ENCODE data around the gene VPS52. TPM values are rescaled to one million over a fixed set of nuclear protein-coding genes. Genes with fewer than 3 reads are reported as not detected.

Gene VPS52, protein sequence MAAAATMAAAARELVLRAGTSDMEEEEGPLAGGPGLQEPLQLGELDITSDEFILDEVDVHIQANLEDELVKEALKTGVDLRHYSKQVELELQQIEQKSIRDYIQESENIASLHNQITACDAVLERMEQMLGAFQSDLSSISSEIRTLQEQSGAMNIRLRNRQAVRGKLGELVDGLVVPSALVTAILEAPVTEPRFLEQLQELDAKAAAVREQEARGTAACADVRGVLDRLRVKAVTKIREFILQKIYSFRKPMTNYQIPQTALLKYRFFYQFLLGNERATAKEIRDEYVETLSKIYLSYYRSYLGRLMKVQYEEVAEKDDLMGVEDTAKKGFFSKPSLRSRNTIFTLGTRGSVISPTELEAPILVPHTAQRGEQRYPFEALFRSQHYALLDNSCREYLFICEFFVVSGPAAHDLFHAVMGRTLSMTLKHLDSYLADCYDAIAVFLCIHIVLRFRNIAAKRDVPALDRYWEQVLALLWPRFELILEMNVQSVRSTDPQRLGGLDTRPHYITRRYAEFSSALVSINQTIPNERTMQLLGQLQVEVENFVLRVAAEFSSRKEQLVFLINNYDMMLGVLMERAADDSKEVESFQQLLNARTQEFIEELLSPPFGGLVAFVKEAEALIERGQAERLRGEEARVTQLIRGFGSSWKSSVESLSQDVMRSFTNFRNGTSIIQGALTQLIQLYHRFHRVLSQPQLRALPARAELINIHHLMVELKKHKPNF
- 30.2 TPM for total RNA-seq

DNA sequence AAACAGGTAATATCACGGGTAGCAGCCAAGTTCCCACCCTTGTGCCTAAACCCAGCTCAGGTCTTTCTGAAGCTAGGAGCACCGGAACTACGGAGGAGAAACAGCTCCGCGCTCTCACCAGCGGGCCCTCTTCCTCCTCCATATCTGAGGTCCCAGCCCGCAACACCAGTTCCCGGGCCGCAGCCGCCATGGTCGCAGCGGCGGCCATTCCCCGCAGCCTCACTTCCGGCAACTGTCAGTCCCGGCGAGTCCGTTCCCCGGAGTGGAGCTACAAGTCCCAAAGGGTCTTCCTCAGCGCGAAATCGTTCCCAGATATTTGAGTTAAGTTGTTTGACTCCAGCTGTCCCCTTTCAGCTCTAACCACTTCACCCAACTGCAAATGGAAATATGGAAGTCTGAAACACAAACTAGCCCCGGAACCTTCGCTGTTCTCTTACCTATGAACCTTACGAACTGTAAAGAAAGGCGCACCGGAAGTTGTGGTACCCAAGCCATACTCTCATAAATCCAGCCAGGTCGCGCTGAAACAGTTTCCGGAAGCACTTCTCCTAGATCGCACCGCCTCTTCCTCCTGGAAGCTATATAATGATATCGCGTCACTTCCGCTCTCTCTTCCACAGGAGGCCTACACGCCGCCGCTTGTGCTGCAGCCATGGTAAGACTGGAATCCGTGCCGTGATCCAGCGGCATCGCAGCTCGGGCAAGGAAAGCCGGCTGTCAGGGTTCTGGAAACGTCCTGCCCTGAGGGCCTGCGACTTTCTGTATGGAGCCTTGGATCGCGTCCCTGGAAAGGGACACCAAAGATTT, at the start of gene VPS52, which contains the start of gene RPS18:
Gene VPS52, minus strand, starts transcription at position 409 of the 807 bp plus-strand sequence. Its CDS starts 201 bp downstream, at position 208.
Gene RPS18, plus strand, starts transcription at position 608 of the 807 bp plus-strand sequence. Its CDS starts 45 bp downstream, at position 653.
- DNase-seq (ENCODE audit: low spot score) (peak; percentile 94), ATAC-seq (peak; percentile 95)

DNA sequence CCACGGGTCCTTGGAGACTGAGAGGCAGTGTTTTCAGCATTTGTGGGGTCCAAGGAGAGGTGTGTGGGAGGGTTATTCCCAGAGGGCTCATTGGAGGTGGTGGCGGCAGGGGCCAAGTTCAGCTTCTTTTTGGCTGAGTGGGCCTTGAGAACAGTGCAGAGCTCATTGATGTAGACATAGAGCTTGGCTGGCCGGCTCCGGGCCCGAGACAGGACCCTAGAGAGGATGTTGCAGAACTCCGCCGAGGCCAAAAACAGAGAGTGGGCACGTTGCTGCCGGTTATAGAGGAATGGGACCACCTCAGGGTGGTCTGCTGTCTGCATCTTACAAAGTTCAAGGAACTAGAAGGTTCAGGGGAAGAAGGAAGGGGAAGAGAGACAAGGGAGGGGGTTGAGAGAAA, 49.6 kb upstream of the VPS52 start:
- DNase-seq (ENCODE audit: low spot score) (no peak), ATAC-seq (no peak)

DNA sequence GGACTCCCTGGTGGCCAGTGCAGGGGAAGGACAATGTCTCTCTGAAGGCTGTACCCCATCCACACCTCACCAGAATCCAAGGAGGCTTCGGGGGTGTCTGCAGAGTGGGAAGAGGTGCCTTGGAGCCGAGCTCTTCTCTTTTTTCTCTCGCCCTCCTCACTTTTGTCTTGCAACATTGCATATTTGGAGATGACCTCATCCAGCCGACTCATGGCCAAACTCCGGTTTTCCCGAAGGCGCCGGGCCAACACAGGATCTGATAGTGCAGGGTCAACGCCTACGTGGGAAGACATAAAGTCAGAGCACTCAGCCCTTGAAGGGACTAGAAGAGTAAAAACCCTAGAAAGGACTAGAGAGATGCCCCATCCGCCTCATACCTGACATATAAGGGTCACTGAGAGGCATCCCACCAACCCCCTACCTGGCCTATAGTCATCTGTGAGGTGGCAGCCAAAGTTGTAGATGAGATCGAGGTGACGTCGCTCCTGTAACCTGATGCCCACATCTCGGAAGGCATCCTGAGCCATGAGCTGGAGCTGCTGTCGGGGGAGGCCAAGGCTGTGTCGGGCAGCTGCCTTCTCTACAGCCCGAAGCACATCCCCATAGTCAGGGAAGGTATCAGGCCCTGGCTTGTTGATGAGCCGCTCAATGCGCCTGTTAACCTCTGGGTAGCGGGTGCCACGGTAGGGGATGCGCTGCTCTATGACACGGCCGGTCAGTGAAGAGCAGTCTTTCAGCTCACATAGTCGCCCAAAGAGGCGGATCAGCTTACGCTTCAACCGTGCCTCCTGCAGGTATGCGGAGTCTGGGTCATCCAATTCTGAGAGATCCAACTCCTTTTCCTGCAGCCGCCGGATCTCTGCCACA, 48.9 kb upstream of the VPS52 start:
- ATAC-seq (no peak), DNase-seq (ENCODE audit: low spot score) (peak; percentile 65)

DNA sequence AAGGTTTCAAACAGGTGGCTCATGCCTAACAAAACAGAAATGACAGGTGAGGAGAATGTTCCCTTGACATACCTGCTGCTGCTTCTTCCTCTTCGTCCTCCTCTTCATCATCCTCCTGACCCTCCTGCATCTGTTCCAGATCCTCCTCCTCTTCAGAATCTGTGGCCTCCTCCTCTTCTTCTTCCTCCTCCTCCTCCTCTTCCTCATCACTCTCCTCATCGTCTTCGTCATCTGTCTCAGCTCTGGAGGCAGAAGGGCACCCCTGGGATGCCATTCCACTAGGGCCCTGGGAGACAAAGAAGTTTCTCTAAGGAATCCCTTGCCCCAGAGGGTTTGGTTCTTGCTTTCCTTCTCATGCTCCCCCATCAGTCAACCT, 48.3 kb upstream of the VPS52 start:
- DNase-seq (ENCODE audit: low spot score), result no peak
- no peak for ATAC-seq

DNA sequence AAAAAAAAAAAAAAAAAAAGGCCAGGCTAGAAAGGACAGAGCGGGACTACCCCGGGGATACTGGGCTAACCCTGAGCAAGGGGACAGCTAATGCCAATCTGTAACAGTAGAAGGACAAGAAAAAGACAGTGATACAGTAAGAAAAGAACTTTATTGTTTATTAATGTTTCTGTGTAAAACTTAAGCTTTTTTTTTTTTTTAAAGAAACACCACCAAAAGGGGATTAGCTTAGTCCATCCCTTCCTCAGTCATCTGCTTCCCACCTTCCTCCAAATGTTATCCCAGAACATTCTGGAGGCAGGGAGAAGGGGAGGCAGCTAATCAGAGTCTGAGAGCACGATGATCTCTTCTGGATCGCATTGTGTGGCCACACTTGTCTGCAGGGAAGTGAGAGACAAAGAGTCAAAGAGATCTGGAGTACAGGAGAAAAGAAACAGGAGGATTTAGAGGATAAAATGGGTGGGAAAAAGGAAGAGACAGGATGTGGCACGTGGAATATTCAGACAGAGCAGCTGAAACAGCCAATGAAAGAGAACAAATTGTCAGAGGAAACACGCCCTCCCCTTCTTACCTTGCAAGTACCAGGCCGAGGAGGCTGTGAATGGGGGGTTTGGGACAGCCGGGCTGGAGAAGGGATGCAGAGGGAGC, 46.9 kb upstream of the VPS52 start:
- ATAC-seq (no peak), DNase-seq (ENCODE audit: low spot score) (no peak)

DNA sequence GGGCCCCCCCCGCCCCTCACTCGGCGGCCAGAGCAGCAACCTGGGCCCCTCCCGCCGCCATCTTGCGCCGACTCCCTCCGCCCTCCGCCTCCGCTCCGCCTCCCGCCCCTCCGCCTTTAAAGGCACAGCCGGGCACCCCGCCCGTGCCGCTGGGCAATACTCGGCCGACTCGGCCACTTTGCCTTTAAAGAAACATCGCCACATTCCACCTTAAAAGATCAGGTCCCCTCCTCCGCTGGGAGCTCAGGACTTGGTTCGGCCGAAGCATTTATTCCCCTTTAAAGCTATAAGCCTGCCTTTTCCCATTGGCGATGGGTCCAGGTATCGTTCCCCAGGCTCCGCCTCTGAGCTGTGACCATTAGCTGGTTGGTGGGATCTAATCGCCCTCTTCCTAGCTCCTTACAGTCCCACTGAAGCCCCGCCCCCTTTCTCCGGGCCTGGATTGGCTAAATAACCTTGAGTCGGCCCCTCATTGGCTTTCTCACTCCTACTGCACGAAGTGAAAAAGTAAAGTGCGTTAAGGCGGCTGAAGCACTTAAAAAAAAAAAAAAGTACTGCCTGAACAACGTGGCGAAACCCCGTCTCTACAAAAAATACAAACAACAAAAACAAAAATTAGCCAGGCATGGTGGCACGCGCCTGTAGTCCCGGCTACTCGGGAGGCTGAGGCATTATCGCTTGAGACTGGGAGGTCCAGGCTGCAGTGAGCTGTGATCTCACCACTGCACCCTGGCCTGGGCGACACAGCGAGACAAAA, 46.2 kb upstream of the VPS52 start, which contains the start of gene ZBTB22:
Gene ZBTB22, minus strand, starts transcription at position 76 of the 757 bp plus-strand sequence. CDS start 828 bp downstream, outside the sequence.
- peak; percentile 99 for DNase-seq (ENCODE audit: low spot score)

DNA sequence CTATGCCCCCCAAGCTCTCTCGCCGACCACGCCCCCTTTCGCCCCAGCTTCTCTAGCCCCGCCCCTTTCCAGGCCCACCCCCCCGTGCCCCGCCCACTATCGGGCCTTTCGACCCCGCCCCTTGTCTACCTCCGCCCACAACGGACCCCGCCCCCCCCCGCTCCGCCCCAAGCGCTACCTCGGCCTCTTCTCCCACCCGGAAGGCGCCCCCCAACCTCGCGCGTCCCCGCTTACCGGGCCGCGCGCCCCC, 45.7 kb upstream of the VPS52 start:
- ATAC-seq, result peak; percentile 6

More for the DNA sequence above, 46.2 kb upstream of the VPS52 start, which contains the start of gene ZBTB22:
- ATAC-seq, result peak; percentile 79

DNA sequence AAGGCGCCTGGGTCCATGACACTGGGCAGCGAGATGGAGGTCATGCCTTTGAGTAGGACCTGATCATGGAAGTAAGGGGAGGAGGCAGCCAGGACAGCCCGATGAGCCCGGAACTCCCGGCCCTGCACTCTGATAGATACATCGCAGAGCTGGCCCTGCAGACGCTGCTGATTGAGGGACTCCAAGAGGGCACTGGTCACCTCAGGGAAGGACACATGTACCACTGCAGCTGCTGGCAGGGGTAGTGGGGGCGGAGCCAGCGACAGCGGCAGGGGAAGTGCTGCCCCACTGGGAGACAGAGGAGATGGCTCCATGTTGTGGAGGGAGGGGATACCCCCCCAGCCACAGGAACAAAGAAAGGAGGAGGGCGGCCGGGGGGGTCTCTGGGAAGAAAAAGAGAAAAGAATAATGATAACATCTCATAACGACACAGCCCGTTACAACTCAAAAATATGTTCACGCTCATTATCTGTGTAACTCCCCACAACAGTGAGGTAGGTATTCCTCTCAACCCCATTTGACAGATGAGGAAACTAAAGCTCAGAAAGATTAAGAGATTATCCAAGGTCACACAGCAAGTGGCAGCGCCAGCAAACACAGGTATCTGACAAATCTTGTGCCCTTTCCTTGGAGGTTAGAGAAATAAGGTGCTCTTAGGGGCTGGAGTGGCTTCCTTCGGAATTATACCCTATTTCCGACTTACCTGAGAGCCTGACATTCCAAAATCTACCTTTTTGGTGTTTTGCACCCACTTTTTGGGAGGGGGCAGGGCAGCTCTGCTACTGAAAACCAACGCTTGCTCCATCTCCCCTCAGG, 45.1 kb upstream of the VPS52 start:
- ATAC-seq (no peak), DNase-seq (ENCODE audit: low spot score) (no peak)

More for the DNA sequence above, 45.7 kb upstream of the VPS52 start:
- DNase-seq (ENCODE audit: low spot score), result no peak

DNA sequence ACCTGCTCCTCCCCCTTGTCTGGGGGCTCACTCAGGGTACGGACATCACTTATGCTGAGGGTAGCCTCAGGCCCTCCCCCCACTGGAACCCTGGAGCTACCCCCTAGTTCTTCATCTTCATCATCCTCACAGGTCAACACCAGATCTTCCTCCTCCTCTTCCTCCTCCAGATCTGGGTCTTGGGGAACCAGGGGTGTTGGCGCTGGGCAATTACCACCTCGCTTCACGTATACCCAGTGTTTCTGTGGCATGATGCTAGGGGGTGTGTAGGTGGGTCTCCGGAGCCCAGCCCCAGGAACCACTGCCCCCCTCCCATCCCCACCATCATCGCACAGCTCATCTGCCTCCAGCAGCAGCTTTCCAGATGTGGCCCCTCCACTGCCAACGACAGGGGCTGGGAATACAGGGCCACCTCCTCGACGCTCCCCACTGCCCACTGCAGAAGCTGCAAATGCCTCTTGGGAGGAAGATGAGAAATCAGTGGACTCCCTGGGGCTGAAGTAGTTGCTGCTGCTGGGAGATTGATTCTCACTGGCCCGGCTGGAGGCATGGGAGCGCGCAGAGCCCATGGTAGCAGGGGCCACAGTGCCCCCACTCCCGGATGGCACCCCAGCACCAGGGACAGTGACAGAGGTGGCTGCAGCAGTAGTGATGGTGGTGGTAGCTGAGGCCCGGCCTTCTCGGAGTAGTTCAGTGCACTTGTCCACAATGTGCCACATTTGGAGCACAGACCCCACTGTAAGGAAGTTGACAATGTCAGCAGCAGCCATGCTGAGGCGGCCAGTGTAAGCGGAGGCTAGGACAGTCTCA, 44.3 kb upstream of the VPS52 start:
- ATAC-seq (no peak), DNase-seq (ENCODE audit: low spot score) (no peak)

DNA sequence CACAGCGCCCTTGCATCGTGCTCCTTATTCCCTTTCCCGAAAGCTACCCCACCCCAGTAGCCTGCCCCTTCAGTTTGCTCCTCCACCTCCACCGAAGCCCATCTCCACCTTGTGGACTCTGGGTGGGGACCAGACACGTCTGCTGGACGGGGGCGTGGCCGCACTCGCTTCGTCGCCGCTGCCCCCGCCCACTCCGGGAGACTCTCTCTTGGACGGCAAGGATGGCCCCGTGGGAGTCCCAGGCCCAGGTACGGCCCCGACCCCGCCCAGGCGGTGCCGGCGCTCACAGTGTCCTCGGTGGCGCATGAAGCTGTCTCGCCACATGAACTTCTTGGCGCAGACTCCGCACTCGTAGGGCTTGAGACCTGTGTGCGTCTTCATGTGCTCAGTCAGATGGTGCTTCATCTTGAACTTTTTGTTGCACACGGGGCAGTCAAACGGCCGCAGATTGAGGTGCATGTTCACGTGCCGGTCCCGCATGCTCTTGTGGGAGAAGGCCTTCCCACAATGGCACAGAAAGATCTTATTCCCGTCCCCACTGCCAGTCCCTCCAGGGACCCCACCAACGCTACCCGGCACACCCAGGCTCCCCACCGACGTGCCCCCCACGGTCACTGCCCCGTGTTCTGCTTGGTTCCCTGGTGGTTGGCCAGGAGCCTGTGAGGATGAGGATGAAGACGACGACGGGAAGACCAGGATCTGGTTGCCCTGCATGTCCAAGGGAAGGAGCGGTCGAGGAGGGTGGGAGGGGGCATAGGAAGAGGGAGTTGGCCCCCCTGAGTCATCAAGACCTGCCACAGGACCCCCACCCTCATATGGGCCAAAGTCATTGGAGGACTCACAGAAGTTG, 43.5 kb upstream of the VPS52 start:
- no peak for ATAC-seq
- no peak for DNase-seq (ENCODE audit: low spot score)

DNA sequence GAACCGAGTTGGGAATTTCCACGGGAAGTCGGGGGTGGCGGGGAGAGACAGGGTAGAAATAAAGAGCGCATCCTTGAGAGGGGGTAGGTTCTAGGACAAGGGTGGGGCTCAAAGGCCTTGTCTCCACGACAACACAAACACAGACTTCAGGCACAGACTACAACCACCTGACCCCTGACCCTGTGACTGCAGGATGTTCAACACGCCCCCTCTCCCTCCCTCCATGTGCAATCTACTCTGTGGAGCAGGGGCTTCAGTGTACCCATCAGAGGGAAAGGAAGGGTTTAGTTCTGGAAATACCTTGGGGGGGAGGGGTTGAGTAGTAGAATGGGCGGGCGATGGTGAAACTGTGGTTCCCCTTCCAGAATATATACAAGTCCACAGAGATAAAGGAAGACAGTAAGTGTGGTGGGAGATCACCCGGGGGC, 42.9 kb upstream of the VPS52 start:
- ATAC-seq (peak; percentile 8), DNase-seq (ENCODE audit: low spot score) (no peak)

DNA sequence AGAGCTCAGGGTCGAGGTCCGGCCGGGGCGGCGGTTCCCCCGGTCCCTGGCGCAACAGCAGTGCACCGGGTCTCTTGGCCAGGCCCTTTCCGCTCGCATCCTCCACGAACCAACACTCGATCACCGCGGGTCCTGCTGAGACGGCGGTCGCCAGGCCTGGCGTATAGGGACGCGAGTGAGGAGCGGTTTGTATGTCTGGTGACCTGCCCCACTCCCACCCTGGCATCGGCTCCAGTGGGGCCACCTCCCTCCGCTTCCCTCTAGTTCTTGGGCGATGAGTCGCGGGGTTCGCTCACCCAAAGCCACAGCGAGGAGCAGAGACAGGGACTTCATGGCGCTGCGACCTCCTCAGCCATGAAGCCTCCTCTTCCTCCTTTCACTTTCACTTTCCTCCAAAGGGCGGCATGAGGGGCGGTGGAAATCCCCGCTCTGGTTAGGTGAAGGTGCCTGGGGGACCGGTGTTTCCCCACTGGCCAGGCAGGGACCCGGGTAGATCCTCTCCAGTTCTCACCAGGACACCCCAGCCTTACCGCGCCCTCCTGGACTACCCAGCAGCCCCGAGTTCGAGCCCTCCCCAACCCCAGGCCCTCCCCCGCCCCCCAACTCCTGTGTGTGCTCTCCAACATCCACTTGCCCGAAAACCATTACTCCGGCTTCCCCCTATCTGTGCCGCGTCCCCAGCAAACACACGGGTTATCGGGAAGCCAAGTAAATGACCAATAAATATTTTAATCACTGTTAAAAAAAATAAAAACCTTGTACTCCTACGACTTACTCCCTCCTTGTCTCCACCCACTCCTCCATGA, 42.2 kb upstream of the VPS52 start, which contains the start of gene TAPBP:
Gene TAPBP, minus strand, starts transcription at position 370 of the 806 bp plus-strand sequence. Its CDS starts 37 bp downstream, at position 333.
- ATAC-seq, result peak; percentile 31

DNA sequence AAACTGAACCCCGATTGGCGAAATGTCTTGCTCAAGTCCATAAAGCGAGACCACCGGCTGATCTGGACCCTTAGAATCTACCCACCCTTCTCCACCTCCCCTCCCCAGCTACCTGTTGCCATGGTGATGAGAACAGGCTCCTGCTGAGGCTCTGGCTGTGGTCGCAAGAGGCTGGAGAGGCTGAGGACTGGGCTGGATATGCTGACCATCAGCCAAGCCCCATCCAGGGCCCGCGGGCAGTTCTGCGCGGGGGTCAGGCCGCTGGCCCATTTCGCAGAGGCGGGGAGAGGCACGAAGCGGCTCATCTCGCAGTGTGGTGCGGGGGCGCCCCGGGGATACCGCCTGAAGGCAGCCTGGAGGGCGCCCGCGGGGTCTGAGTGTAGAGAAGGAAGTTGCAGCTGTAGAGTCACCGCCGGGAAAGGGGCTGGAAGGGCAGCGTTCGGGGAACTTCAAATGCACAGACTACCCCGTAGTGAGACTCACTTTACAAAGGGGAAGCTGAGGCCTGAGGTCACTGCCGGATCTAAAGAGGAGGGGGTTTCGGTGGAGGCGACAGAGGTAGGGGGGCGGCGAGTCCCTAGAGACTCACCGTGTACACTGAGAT, 41.5 kb upstream of the VPS52 start:
- DNase-seq (ENCODE audit: low spot score) (no peak), ATAC-seq (peak; percentile 4)

More for the DNA sequence above, 42.2 kb upstream of the VPS52 start, which contains the start of gene TAPBP:
- DNase-seq (ENCODE audit: low spot score), result no peak

DNA sequence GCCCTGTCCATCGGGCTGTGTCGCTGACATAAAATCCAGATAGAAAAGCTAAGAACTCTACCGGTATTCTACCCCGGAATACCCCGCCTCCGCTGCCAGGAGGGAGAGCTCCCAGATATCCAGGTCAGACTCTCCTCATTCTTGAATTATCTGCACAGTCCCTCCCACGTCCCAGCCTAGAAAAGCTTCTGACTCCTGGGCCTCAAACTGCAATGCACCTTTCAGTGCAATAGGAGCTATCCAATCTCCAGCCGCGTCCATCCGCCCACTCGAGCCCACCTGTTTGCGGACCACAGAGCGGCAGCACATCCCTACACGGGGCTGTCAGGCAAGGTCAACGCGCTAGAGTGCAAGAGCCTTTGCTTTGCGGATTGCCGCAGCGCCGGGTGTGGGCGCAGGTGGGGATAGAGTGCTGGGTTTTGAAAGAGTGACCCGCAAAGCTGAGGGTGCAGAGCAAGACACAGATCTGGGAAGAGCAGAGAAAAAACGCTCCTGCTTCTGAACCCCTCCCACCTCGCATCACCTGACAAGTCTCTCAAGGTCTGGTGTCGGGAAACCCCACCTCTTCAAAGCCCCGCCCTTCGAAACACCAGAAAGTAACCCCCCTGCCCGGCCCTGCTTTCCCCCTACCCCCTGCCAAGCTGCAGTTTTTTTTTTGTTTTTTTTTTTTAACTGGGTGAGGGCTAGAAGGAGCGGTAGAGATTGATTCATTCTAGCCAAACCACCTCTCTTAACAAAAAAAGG, 40.9 kb upstream of the VPS52 start:
- DNase-seq (ENCODE audit: low spot score) (peak; percentile 80), ATAC-seq (peak; percentile 67)
